Measurements from ENCODE around the gene KIF14. TPM values are rescaled to one million over a fixed set of nuclear protein-coding genes. Genes with fewer than 3 reads are reported as not detected.

The KIF14 gene
- total and polyA plus RNA-seq, 2 of the 8 experiments (the other 6 are each of a cell fraction or from before 2014, with no cell fraction given): 2.6 to 23.3 TPM

DNA sequence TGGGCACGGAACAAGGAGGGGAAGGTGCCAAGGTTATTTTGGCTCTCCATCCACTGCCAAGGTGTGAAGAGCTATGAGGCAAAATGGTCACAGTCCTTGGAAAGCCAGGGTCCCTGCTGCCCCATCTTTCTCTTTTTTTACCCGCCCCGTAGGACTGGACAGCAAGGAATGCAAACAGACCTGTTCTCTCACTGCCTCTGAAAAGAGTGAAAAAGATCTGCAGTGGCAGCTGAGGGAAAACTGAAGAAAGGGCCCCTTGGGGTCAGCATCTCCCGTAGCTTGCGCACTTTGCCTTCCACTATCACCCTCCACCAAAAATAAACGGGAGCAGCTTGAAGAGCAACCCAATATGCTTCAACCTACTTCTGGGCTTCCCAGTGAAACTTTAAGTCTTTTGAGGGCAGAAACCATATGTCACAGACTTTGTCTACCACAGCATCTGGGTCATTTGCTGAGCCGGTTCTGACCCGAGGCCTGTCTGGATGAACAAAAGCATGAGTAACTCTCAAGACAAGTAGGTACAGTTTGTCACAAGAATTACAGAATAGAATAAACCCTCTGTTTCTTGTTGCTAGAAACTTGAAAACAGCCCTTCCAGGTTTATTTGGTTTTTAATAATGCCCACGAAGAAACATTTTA is 9.4 kb upstream of the KIF14 start:
- Histone ChIP-seq H3K23me2 (ENCODE audit: low read depth, low read length) (no peaks in the 10 kb centered on the region), H3K27ac (ENCODE audit: low read depth, low read length) (no peak overlapping the region), H3K4me1 (replicated peaks in 1 of 4; ENCODE audit: control insufficient read depth in 3 of 4, insufficient read depth in 4 of 4, low read length in 3 of 4) (no peaks in the 10 kb centered on the region), H4K8ac (ENCODE audit: extremely low read depth, insufficient read depth, low read length) (no peak overlapping the region), H2BK15ac (ENCODE audit: low read length) (no peak overlapping the region), H3K23ac (ENCODE audit: insufficient read length) (no peak overlapping the region), H3K9me3 (ENCODE audit: insufficient read depth in 2 of 2, low read depth in 1 of 2, low read length in 1 of 2) (no peaks in the 10 kb centered on the region), H3K4me2 (ENCODE audit: insufficient read depth in 1 of 2, low read depth in 2 of 2, low read length in 2 of 2) (0 out of 4 replicates have a peak overlapping the region, but pooled peaks of 1 of the 2 experiments have one; percentile 6), H3K79me1 (ENCODE audit: low read depth, low read length) (no peaks in the 10 kb centered on the region), H3K79me2 (ENCODE audit: control insufficient read depth in 1 of 2, insufficient read depth in 2 of 2, low read length in 2 of 2) (no peaks in the 10 kb centered on the region; a peak in 1 of 4 replicates), H2BK5ac (ENCODE audit: low read depth, low read length) (no peak overlapping the region), H3K56ac (replicated peaks; ENCODE audit: insufficient read length, low read depth, low read length) (no peak overlapping the region), H3K4ac (replicated peaks; ENCODE audit: insufficient read length, low read depth, low read length) (no peak overlapping the region), H2BK120ac (replicated peaks; ENCODE audit: low read depth, low read length) (no peak overlapping the region), H4K20me1 (replicated peaks in 1 of 2; ENCODE audit: control insufficient read depth in 1 of 2, insufficient read depth in 2 of 2, low read length in 2 of 2) (no peaks in the 10 kb centered on the region), H2AFZ (ENCODE audit: low read length) (peak overlapping the region; percentile 54; the same call in 1 of the 2 replicates), H4K91ac (replicated peaks; ENCODE audit: insufficient read length, low read length) (no peak overlapping the region), H3K4me3 (ENCODE audit: extremely low read depth in 1 of 4, insufficient read depth in 2 of 4, low read depth in 3 of 4, low read length in 4 of 4) (no peak overlapping the region), H3K27me3 (replicated peaks in 1 of 4; ENCODE audit: control insufficient read depth in 3 of 4, extremely low read depth in 1 of 4, insufficient read depth in 3 of 4, low read length in 3 of 4) (no peaks in the 10 kb centered on the region), H2BK20ac (ENCODE audit: low read length) (no peak overlapping the region), H3K9ac (replicated peaks in 1 of 4; ENCODE audit: extremely low read depth in 1 of 4, low read depth in 3 of 4, low read length in 3 of 4) (no peak overlapping the region), H4K5ac (ENCODE audit: insufficient read length, low read depth, low read length) (no peak overlapping the region), H3K18ac (ENCODE audit: extremely low read depth, low read length) (0 out of 2 replicates have a peak overlapping the region, but pooled peaks have one; percentile 20), H2BK12ac (ENCODE audit: low read depth, low read length) (no peak overlapping the region), H3K36me3 (ENCODE audit: control insufficient read depth in 2 of 4, insufficient read depth in 4 of 4, low read length in 3 of 4) (no peaks in the 10 kb centered on the region), H2AK5ac (ENCODE audit: low read depth, low read length) (no peak overlapping the region), H3K14ac (ENCODE audit: insufficient read length) (no peak overlapping the region)
- TF ChIP-seq GTF2F1 (IDR thresholded peaks at IDR 0.05; ENCODE audit: borderline replicate concordance, low read depth, low read length) (no peak), TCF12 (IDR thresholded peaks at IDR 0.05; ENCODE audit: low read depth, low read length) (no peak), KDM1A (IDR thresholded peaks at IDR 0.05; ENCODE audit: borderline replicate concordance, low read length) (no peak), TAF7 (optimal IDR thresholded peaks at IDR 0.05; ENCODE audit: borderline replicate concordance, low read depth, low read length) (no peak), SRF (IDR thresholded peaks at IDR 0.05; ENCODE audit: low read depth, low read length) (no peak), POLR2AphosphoS5 (IDR thresholded peaks at IDR 0.05; ENCODE audit: low read depth, low read length) (no peak), PHF8 (conservative IDR thresholded peaks at IDR 0.05; ENCODE audit: low read depth, low read length) (no peak), EGR1 (IDR thresholded peaks at IDR 0.05; ENCODE audit: borderline replicate concordance, low read depth, low read length) (no peak), ZNF274 (IDR thresholded peaks at IDR 0.05; ENCODE audit: borderline replicate concordance, extremely low read depth, low read length) (no peak)
- ChIA-PET POLR2A (ENCODE audit: partially characterized antibody) (interaction anchor here (0.6 to 1.0 kb wide), 3 partner anchors 114 to 948 kb away, joined by 3 to 4 read pairs (median 3); no protein-coding TSS in a partner anchor), CTCF (ENCODE audit: partially characterized antibody) (interaction anchor here (0.8 to 1.5 kb wide), 3 partner anchors 38 to 170 kb away, joined by 3 to 4 read pairs (median 3); no protein-coding TSS in a partner anchor)
- 88% methylated on average over 9 of the region's 9 CpGs; no CpG with 5 or more reads in 1 of the 2 experiments for WGBS, 2 experiments (ENCODE audit: extremely low coverage in 1 of 2, insufficient coverage in 1 of 2, insufficient read length in 1 of 2, insufficient replicate concordance in 2 of 2, low coverage in 1 of 2, low lambda C conversion rate in 2 of 2, missing lambda C conversion rate in 1 of 2)
- DNase-seq (ENCODE audit: low read depth in 1 of 2, low spot score in 2 of 2) (no peak), FAIRE-seq (no peak)

Data from H1 (cell line).